ENCODE data around the gene SMIM35. TPM values are rescaled to one million over a fixed set of nuclear protein-coding genes. Genes with fewer than 3 reads are reported as not detected.

SMIM35 gene
- total RNA-seq, 1 donor from 2014 or later = not detected

DNA sequence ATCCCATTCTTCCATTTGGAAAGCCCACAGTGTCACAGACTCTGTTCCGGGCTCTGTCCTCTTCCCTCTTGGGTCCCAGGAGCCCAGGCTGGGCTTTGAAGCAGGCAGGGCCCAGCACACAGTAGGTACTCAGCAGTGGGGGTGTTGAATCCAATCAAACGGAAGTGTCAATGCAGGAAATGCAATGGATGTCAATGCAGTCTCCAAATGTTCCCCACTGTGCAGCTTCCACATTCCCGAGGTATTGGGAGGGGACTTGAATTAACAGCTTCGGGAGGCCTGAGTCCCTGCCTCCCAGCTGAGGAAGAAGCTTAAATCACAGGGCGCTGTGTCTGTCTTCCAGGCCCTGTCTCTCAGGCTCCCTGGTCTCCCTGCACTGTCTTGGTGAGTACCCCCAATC is 21.8 kb upstream of the SMIM35 start:
- DNase-seq = no peak

- no peak for DNase-seq
These were observed 20.1 kb upstream of the SMIM35 start for GRCh38 chr11:118106789-118107335.

- no peak for DNase-seq
These were observed 19.0 kb upstream of the SMIM35 start for GRCh38 chr11:118105657-118106305.

GRCh38 chr11:118104491-118104890 is 17.7 kb upstream of the SMIM35 start:
- no peak for DNase-seq

DNA sequence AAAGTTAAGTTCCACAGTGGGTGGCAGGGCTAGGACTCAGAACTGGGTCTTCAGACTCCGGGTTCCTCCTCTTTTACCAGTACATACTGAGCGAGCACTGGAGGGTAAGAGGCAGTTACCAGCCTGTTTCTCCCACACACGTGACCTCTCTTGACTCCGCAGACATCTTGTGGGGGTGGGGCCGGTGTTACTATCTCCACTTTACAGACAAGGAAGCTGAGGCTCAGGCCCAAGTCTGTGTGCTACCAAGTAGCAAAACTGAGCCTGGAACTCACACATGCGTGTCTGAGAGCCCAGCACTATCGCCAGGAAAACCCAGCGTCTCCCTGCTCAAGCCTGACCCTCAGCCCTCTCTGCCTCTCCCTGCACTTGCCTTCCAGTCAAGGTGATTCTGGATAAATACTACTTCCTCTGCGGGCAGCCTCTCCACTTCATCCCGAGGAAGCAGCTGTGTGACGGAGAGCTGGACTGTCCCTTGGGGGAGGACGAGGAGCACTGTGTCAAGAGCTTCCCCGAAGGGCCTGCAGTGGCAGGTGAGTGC is 16.0 kb upstream of the SMIM35 start:
- no peak for DNase-seq

- DNase-seq = no peak
These were observed 14.0 kb upstream of the SMIM35 start for GRCh38 chr11:118100691-118101232.

DNA sequence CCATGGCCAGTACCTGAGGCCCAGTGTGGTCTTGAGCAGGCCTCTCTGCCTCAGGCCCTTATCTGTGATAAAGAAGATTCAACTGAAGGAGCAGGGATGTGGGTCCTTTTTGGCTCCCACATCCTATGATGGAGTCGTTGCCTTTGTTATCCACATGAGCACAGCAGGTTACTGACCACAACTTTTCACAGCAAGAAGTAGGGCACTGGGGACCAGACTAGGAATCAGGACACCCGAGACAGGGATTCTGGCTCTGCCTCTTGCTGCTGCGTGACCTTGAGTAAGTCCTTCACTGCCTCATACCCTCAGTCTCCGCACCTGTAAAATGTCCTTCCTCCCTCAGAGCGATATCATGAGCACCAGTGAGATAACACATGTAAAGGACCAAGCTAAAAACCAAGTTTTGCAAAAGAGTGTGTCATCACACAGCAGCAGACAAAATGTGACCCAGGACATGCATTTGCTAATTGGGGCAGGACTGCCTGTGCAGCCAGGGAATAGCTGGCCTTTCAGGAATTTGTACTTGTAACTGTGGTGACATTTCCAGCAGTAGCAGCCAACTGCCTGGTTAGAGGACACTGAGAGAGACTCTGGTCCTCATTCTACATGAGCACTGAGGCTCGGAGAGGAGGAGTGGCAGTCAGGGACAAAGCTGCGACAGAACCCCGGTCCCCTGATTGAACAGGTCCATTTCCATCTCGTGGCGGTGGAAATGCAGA is 13.2 kb upstream of the SMIM35 start:
- no peak for DNase-seq

GRCh38 chr11:118098996-118099837 is 12.5 kb upstream of the SMIM35 start:
- DNase-seq = no peak

DNA sequence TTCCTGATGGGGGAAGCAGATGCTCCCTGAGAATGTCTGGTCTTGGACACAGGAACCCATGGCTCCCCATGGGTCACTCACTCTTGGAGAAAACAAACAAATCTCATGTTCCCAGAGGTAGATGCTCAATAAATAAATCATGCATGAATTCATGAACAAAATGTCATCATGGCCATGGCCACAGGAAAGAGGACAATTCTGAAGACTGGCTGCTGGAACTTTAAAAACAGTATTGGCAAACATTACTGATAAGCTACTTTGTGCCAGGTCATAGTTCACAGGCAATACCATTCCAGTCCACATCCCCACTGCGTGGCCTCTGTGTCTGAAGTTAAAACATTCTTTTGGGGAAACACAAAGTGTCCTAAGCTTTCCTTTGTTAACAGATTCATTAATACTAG is 9.2 kb upstream of the SMIM35 start:
- DNase-seq = no peak

DNA sequence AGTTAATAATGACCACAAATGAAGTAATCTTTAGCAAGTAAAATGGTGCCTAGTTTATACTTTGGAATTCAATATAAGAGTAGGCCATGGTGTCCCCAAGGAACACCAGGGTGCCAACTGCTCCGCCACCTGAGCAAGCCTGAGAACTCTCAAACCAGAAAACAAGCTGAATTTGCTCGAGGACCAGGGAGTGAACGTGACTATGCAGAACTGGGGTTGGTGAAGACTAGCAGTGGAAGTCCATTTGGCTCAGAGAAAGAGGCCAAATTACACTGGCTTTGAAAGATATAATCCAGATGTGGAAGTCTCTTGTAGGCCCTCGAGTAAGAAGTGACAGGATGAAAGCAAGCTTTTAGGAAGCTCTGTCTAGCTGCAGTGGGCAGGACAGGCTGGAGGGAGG is 8.7 kb upstream of the SMIM35 start:
- no peak for DNase-seq

GRCh38 chr11:118092907-118093571 is 6.3 kb upstream of the SMIM35 start:
- no peak for DNase-seq

DNA sequence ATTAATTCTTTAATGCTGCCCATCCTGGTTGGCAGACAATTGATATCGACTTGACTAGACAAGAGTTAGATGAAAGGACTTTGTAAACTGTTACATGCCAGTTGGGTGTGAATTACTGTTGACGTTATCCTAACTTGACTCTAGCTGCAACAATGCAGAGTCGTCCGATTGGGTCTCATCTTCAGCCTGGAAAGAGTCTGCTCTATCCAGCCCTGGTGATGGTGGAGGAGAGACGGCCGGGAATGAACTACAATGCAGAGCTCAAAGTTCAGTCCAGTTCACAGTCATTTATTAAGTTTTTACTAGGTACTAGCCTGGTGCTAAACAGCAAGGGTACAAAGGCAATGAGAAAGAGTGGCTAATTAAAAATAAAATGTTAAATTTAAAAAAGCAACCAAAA is 4.9 kb upstream of the SMIM35 start:
- DNase-seq = no peak

DNA sequence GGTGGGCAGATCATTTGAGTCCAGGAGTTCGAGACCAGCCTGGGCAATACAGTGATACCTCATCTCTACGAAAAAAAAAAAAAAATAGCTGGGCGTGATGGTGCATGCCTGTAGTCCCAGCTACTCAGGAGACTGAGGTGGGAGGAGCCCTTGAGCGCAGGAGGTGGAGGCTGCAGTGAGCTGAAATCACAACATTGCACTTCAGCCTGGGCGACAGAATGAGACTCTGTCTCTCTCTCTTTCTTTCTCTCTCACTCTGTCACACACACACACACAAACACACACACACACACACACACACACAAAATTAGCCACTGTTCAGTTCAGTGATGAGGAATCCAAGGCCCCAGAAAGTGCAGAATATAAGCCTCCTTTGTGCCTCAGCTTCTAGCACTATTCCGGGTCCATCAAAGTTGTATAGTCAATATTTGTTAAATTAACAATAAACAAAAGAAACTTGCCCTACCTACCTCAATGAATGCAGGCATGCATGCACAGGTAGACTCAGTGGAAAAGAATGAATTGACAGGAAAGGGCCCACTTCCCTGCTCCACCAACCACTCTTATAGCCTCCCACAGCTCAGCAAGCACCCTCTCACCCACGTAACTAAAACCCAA is 3.9 kb upstream of the SMIM35 start:
- DNase-seq = no peak

- DNase-seq = peak; percentile 28
These were observed 1.8 kb upstream of the SMIM35 start for GRCh38 chr11:118088531-118088930.

DNA sequence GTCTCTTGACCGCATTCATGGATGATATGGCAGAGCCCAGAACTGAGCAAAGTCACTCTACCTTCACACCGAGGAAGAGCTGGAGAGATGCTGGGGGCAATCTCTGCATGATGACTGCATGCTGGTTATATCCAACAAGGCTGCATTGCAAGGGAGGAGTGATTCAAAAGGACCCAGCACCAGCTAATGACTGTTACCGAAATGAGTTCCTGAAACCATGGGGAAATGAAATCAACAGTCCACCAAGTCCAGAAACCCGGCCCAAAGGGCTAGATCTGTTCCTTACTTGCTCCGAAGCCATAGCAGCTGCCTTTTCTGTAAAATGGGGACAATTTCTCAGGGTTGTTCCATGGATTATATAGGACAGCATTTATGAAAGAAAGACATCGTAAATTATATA is 1.2 kb upstream of the SMIM35 start:
- no peak for DNase-seq

DNA sequence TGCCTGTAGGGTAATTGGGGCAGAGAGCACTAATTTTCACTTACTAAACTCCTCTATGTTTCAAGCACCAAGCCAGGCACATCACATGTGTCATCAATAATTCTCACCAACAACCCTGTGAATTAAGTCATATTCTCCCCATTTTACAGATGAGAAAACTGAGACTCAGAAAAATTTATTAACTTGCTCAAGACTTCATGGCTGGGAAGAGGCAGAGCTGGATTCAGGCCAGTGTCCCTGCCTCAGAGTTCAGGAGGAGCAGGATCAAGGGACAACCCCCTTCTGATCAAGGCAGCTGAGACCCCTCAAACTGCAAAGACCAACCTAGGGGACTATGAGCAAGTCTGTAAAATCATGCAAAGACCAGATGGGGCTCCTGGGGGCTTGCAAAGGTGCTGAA is 2.1 kb downstream of the SMIM35 start:
- DNase-seq = no peak

DNA sequence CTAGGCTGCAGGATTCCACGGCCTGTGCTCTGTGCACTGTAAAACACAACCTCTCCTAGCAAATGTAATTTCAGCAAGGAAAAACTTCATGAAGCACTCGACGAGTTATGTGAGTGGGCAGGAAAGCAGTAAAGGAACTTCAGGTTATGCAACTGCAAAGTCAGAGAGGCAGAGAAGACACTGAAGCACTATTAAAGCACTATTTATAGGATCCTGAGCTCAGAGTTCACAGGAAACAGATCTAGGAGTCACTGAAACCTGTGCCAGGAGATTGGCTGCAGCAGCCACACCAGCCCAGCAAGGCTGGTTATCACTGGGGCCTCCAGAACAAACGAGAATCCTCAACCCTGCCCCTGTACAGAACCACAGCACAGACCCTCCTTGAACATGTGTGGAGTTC is 2.5 kb downstream of the SMIM35 start:
- DNase-seq = peak; percentile 30

GRCh38 chr11:118082880-118083552 is 3.7 kb downstream of the SMIM35 start:
- no peak for DNase-seq

GRCh38 chr11:118081241-118081958 is 5.4 kb downstream of the SMIM35 start:
- no peak for DNase-seq

- no peak for DNase-seq
These were observed 6.5 kb downstream of the SMIM35 start for GRCh38 chr11:118080296-118080695.
